PC-9 (cell line): Measurements from ENCODE around the gene SOX18. TPM values are rescaled to one million over a fixed set of nuclear protein-coding genes. Genes with fewer than 3 reads are reported as not detected.

Source experiments
- BruUV-seq: library from RNA; stranded (reverse); fragments of 400-500 nt; replicated peaks from 2 replicates; lab custom pipeline; 2021; lab: Mats Ljungman, UMichigan
- CTCF ChIA-PET: fragments of 300-600 bp; sonication (Branson Sonifier 250); formaldehyde crosslinking; loops from one replicate; lab custom pipeline; 2022; ENCODE audit warnings: antibody characterized with exemption; lab: Charles Lee
- POLR2A ChIA-PET: fragments of 300-600 bp; sonication (Branson Sonifier 250); formaldehyde crosslinking; loops from one replicate; lab custom pipeline; 2022; ENCODE audit warnings: antibody characterized with exemption; ENCODE audit not compliant: unreplicated experiment; lab: Charles Lee
- DNase-seq, 2 experiments: peaks; one replicate each; pipeline versions ENCODE4 v3.0.0 to v3.0.0-alpha.2; 2015 to 2022; ENCODE audit warnings: mixed read lengths in 1 of 2
- H2AFZ ChIP-seq: fragments of 200-600 bp; sonication (generic); 2 replicates; pipeline ENCODE4 v1.8.1; 2017; ENCODE audit warnings: antibody characterized with exemption
- H3F3A ChIP-seq: fragments of 200-600 bp; sonication (generic); 2 replicates; pipeline ENCODE4 v1.8.1; 2017; ENCODE audit warnings: antibody characterized with exemption, mild to moderate bottlenecking, low read depth; ENCODE audit not compliant: insufficient read depth
- H3K27ac ChIP-seq: fragments of 200-600 bp; sonication (generic); 2 replicates; pipeline ENCODE4 v1.6.1; 2016; ENCODE audit warnings: mixed run types
- H3K27me3 ChIP-seq: fragments of 200-600 bp; sonication (generic); 2 replicates; pipeline ENCODE4 v1.6.1; 2016; ENCODE audit warnings: low read depth, mixed run types; ENCODE audit not compliant: insufficient read depth
- H3K36me3 ChIP-seq: fragments of 200-600 bp; sonication (generic); 2 replicates; pipeline ENCODE4 v1.6.1; 2016; ENCODE audit warnings: low read depth, mixed run types
- H3K4me1 ChIP-seq: fragments of 200-600 bp; sonication (generic); replicated peaks from 2 replicates; pipeline ENCODE4 v1.6.1; 2016; ENCODE audit warnings: mixed run types; ENCODE audit not compliant: insufficient read depth
- H3K4me2 ChIP-seq: fragments of 200-600 bp; sonication (generic); 2 replicates; pipeline ENCODE4 v1.6.1; 2017; ENCODE audit warnings: mixed run types
- H3K4me3 ChIP-seq: fragments of 200-600 bp; sonication (generic); 2 replicates; pipeline ENCODE4 v1.6.1; 2016; ENCODE audit warnings: mixed run types
- H3K79me2 ChIP-seq: fragments of 200-600 bp; sonication (generic); 2 replicates; pipeline ENCODE4 v1.6.1; 2017; ENCODE audit warnings: low read depth, mixed run types
- H3K9me2 ChIP-seq: fragments of 200-600 bp; sonication (generic); 2 replicates; pipeline ENCODE4 v1.8.1; 2017; ENCODE audit warnings: mild to moderate bottlenecking; ENCODE audit not compliant: insufficient read depth
- H3K9me3 ChIP-seq: fragments of 200-600 bp; sonication (generic); 2 replicates; pipeline ENCODE4 v1.8.1; 2016; ENCODE audit warnings: low read depth; ENCODE audit not compliant: insufficient read depth
- H4K20me1 ChIP-seq: fragments of 200-600 bp; sonication (generic); 2 replicates; pipeline ENCODE4 v1.8.1; 2017; ENCODE audit not compliant: insufficient read depth
- CTCF ChIP-seq: fragments of 200-600 bp; sonication (generic); conservative IDR thresholded peaks from 2 replicates; pipeline ENCODE4 v1.6.1; 2017; ENCODE audit warnings: mixed run types, antibody characterized with exemption, mild to moderate bottlenecking, moderate library complexity
- EZH2 ChIP-seq: fragments of 200-600 bp; sonication (generic); IDR thresholded peaks from 2 replicates; pipeline ENCODE4 v1.8.0; 2017; ENCODE audit warnings: antibody characterized with exemption, low read depth
- intact Hi-C: fragments of 100-400 bp; cut with micrococcal nuclease; formaldehyde crosslinking; loops from one replicate; pipeline ENCODE4 v1.10.0; 2022; ENCODE audit not compliant: unreplicated experiment
- total RNA-seq: library from RNA; stranded (reverse); gene quantifications from 2 replicates; pipeline ENCODE4 v1.2.3, GENCODE V29; 2021

The SOX18 gene
- total RNA-seq, 1 experiment from 2014 or later: not detected

- intact Hi-C loops: no loop called here
- ChIA-PET CTCF (no interaction called here), POLR2A (no interaction called here)
- no peak overlapping the region for H3K4me2 ChIP-seq
- no peak overlapping the region for H3K27ac ChIP-seq
- no peaks in the 10 kb centered on the region for H3K9me3 ChIP-seq
- H3K79me2 ChIP-seq: no peaks in the 10 kb centered on the region
- TF ChIP-seq CTCF: no peak
- TF ChIP-seq EZH2: no peak
- no peak for DNase-seq
- no peaks in the 10 kb centered on the region for H4K20me1 ChIP-seq
- no peaks in the 10 kb centered on the region for H3K4me1 ChIP-seq
- H3K4me3 ChIP-seq: no peak overlapping the region
- BruUV-seq: no TSS peak
- no peak overlapping the region for H2AFZ ChIP-seq
- no peaks in the 10 kb centered on the region for H3F3A ChIP-seq
- H3K9me2 ChIP-seq: no peaks in the 10 kb centered on the region
- peaks cover 47% of the 10 kb centered on the region for H3K27me3 ChIP-seq
- no peaks in the 10 kb centered on the region for H3K36me3 ChIP-seq
Measured at GRCh38 chr20:64096535-64096934, 47.1 kb upstream of the SOX18 start.

- BruUV-seq: no TSS peak
- CTCF ChIA-PET: no interaction called here
- no peaks in the 10 kb centered on the region for H3F3A ChIP-seq
- no peaks in the 10 kb centered on the region for H3K9me2 ChIP-seq
- H3K27ac ChIP-seq: no peak overlapping the region
- no peaks in the 10 kb centered on the region for H3K36me3 ChIP-seq
- no peak for TF ChIP-seq CTCF
- TF ChIP-seq EZH2: no peak
- no peak overlapping the region for H3K4me2 ChIP-seq
- DNase-seq: no peak
- no peak overlapping the region for H3K4me3 ChIP-seq
- no peaks in the 10 kb centered on the region for H4K20me1 ChIP-seq
- intact Hi-C loops: no loop called here
- no peaks in the 10 kb centered on the region for H3K9me3 ChIP-seq
- no peaks in the 10 kb centered on the region for H3K4me1 ChIP-seq
- H3K79me2 ChIP-seq: no peaks in the 10 kb centered on the region
- peaks cover 41% of the 10 kb centered on the region for H3K27me3 ChIP-seq
- H2AFZ ChIP-seq: no peak overlapping the region
- POLR2A ChIA-PET: no interaction called here
Measured at GRCh38 chr20:64095927-64096326, 46.5 kb upstream of the SOX18 start.

GRCh38 chr20:64095455-64095854 is 46.0 kb upstream of the SOX18 start:
- no TSS peak for BruUV-seq
- H3K4me2 ChIP-seq: no peak overlapping the region
- ChIA-PET POLR2A (no interaction called here), CTCF (no interaction called here)
- H3K4me3 ChIP-seq: no peak overlapping the region
- H3K9me3 ChIP-seq: no peaks in the 10 kb centered on the region
- intact Hi-C loops: no loop called here
- H3K79me2 ChIP-seq: no peaks in the 10 kb centered on the region
- no peaks in the 10 kb centered on the region for H3K9me2 ChIP-seq
- no peaks in the 10 kb centered on the region for H3F3A ChIP-seq
- H4K20me1 ChIP-seq: no peaks in the 10 kb centered on the region; the same call in 1 of the 2 replicates
- no peaks in the 10 kb centered on the region for H3K36me3 ChIP-seq
- no peak for DNase-seq
- peaks cover 37% of the 10 kb centered on the region for H3K27me3 ChIP-seq
- TF ChIP-seq EZH2 (no peak), CTCF (no peak)
- no peak overlapping the region for H2AFZ ChIP-seq
- H3K4me1 ChIP-seq: no peaks in the 10 kb centered on the region
- no peak overlapping the region for H3K27ac ChIP-seq
